Vagina (tissue), 2 donors: ENCODE results near the gene FAIM2.

Source experiments
- POLR2A ChIP-seq, 2 donors: fragments of 450-650 bp; IDR thresholded peaks; one replicate each; pipeline ENCODE4 v1.6.1; 2017; ENCODE audit warnings: antibody characterized with exemption in 2 of 2, mild to moderate bottlenecking in 2 of 2, moderate library complexity in 2 of 2
- POLR2AphosphoS5 ChIP-seq, 2 donors: sonication (generic); formaldehyde crosslinking; IDR thresholded peaks; one replicate each; pipeline ENCODE4 v1.9.0; 2017; ENCODE audit warnings: antibody characterized with exemption in 2 of 2, mild to moderate bottlenecking in 2 of 2, low read depth in 1 of 2; ENCODE audit not compliant: insufficient read depth in 1 of 2
- TF ChIP-seq, protein P1 (sequence below), 3 experiments: fragments of 450-650 bp in 2 of 3; fragments of 200-600 bp in 1 of 3; sonication (generic) in 1 of 3; IDR thresholded peaks; one replicate each; pipeline ENCODE4 v1.5.1; 2017 to 2019; ENCODE audit warnings: antibody characterized with exemption in 3 of 3, mild to moderate bottlenecking in 2 of 3, moderate library complexity in 2 of 3

DNA sequence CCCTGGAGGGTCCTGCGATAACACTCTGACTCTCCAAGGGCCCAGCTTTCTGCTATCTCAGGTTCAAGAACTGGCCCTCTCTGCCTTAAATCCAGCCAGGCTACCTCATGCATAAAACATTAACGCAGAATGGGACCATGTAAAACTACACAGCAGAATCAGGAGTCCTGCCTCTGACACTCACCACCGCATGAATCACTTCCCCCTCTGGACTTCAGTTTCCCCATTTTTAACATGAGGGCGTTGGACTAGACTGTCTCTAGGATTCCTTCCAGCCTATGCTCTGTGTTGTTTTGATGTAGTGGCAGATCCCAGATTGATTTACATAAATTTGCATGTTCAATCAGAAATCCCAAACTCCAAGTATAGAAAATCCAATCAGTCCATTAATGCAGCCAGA, 78.8 kb downstream of the FAIM2 start:
- TF ChIP-seq, protein P1, sequence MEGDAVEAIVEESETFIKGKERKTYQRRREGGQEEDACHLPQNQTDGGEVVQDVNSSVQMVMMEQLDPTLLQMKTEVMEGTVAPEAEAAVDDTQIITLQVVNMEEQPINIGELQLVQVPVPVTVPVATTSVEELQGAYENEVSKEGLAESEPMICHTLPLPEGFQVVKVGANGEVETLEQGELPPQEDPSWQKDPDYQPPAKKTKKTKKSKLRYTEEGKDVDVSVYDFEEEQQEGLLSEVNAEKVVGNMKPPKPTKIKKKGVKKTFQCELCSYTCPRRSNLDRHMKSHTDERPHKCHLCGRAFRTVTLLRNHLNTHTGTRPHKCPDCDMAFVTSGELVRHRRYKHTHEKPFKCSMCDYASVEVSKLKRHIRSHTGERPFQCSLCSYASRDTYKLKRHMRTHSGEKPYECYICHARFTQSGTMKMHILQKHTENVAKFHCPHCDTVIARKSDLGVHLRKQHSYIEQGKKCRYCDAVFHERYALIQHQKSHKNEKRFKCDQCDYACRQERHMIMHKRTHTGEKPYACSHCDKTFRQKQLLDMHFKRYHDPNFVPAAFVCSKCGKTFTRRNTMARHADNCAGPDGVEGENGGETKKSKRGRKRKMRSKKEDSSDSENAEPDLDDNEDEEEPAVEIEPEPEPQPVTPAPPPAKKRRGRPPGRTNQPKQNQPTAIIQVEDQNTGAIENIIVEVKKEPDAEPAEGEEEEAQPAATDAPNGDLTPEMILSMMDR (IDR thresholded peaks at IDR 0.05): no peak
- TF ChIP-seq POLR2A (IDR thresholded peaks at IDR 0.05) (no peak), POLR2AphosphoS5 (IDR thresholded peaks at IDR 0.05; ENCODE audit: insufficient read depth in 1 of 2, low read depth in 1 of 2) (no peak)
